ENCODE data around the gene TRIM5. TPM values are rescaled to one million over a fixed set of nuclear protein-coding genes. Genes with fewer than 3 reads are reported as not detected.

TRIM5 gene
- total RNA-seq, 2 donors from 2014 or later: 17.4 to 36.9 TPM

GRCh38 chr11:5631417-5631816 is 53.5 kb downstream of the TRIM5 start:
- Histone ChIP-seq H3K4me1 (replicated peaks) (no peaks in the 10 kb centered on the region), H3K9me3 (no peaks in the 10 kb centered on the region), H3K36me3 (no peaks in the 10 kb centered on the region), H3K27ac (no peak overlapping the region), H3K27me3 (replicated peaks; ENCODE audit: insufficient read depth) (no peaks in the 10 kb centered on the region), H3K4me3 (no peak overlapping the region)
- TF ChIP-seq CTCF (IDR thresholded peaks at IDR 0.05) (no peak), POLR2AphosphoS5 (IDR thresholded peaks at IDR 0.05) (no peak), POLR2A (IDR thresholded peaks at IDR 0.05) (no peak)
- intact Hi-C loops (cut with DNase I): no loop called here
- WGBS: 86% methylated on average over 2 of the region's 2 CpGs
- no peak for DNase-seq (ENCODE audit: low spot score)

GRCh38 chr11:5626196-5626595 is 58.7 kb downstream of the TRIM5 start:
- Histone ChIP-seq H3K36me3 (no peaks in the 10 kb centered on the region), H3K27ac (no peak overlapping the region), H3K9me3 (no peaks in the 10 kb centered on the region), H3K4me3 (no peak overlapping the region), H3K27me3 (replicated peaks; ENCODE audit: insufficient read depth) (no peaks in the 10 kb centered on the region), H3K4me1 (replicated peaks) (no peaks in the 10 kb centered on the region)
- DNase-seq (ENCODE audit: low spot score): no peak
- intact Hi-C loops (cut with DNase I): loop anchor here (10.0 kb wide), 1 partner anchor 59 kb away; the partner anchor contains the start of genes TRIM22 and TRIM5
- TF ChIP-seq CTCF (IDR thresholded peaks at IDR 0.05) (no peak), POLR2A (IDR thresholded peaks at IDR 0.05) (no peak), POLR2AphosphoS5 (IDR thresholded peaks at IDR 0.05) (no peak)
- 71% methylated on average over 5 of the region's 5 CpGs for WGBS

- WGBS: 16% methylated on average over 4 of the region's 4 CpGs
- Histone ChIP-seq H3K4me1 (replicated peaks) (no peaks in the 10 kb centered on the region), H3K9me3 (no peaks in the 10 kb centered on the region), H3K27me3 (replicated peaks; ENCODE audit: insufficient read depth) (no peaks in the 10 kb centered on the region), H3K36me3 (no peaks in the 10 kb centered on the region), H3K4me3 (peak overlapping the region; percentile 36 to 45), H3K27ac (peak overlapping the region; percentile 40 to 43)
- TF ChIP-seq CTCF (IDR thresholded peaks at IDR 0.05) (no peak), POLR2A (IDR thresholded peaks at IDR 0.05) (no peak)
- intact Hi-C loops (cut with DNase I): loop anchor here (10.0 kb wide), 1 partner anchor 60 kb away; the partner anchor contains the start of genes TRIM22 and TRIM5
- no peak for DNase-seq (ENCODE audit: low spot score)
Observed at GRCh38 chr11:5625281-5625680, 59.6 kb downstream of the TRIM5 start.

GRCh38 chr11:5624489-5625279 is 60.2 kb downstream of the TRIM5 start, which contains the start of gene TRIM34:
Gene TRIM34, plus strand, starts transcription at chr11:5625001. Its CDS starts 7,331 bp downstream, at chr11:5632332.
- DNase-seq (ENCODE audit: low spot score): peak; percentile 76
- H3K27me3 ChIP-seq (replicated peaks; ENCODE audit: insufficient read depth): no peaks in the 10 kb centered on the region
- H3K9me3 ChIP-seq: no peaks in the 10 kb centered on the region
- TF ChIP-seq POLR2A (IDR thresholded peaks at IDR 0.05) (peak; percentile 56), CTCF (IDR thresholded peaks at IDR 0.05) (no peak), POLR2AphosphoS5 (IDR thresholded peaks at IDR 0.05) (peak; percentile 88)
- H3K36me3 ChIP-seq: no peaks in the 10 kb centered on the region
- H3K27ac ChIP-seq: peak within 1 kb of the TSS; percentile 40 to 43
- H3K4me1 ChIP-seq (replicated peaks): no peaks in the 10 kb centered on the region
- peak within 1 kb of the TSS; percentile 36 to 45 for H3K4me3 ChIP-seq
- 11% methylated on average over 7 of the region's 7 CpGs for WGBS
- intact Hi-C loops (cut with DNase I): loop anchor here (10.0 kb wide), 1 partner anchor 60 kb away; the partner anchor contains the start of genes TRIM22 and TRIM5
